Measurements from ENCODE around the gene MAGEF1. TPM values are rescaled to one million over a fixed set of nuclear protein-coding genes. Genes with fewer than 3 reads are reported as not detected.

MAGEF1 gene
- total and polyA plus RNA-seq, 2 of the 8 experiments (the other 6 are each of a cell fraction or from before 2014, with no cell fraction given): 26.5 to 56.7 TPM

DNA sequence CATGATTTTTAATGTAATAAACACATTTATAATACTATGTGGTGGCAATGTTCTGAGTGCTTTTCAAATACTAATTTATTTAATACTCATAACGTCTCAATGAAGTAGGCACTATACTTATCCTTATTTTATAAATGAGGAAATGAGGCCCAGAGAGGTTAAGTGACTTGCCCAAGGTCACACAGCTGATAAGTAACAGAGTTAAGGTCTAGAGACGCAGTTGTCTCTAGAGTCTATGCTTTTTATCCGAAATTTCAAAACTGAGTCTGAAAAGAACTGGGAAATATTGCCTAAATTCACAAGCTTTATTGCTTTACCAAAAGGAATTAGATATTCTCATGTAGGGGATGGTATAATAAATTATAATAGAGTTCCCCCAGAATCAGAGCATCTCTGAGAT, 31.4 kb upstream of the MAGEF1 start:
- TF ChIP-seq HDAC2 (IDR thresholded peaks at IDR 0.05; ENCODE audit: borderline replicate concordance in 1 of 2, low read depth in 2 of 2, low read length in 2 of 2) (peak in 1 of 2 experiments; percentile 60; a peak in 1 of 4 replicates), GTF2F1 (IDR thresholded peaks at IDR 0.05; ENCODE audit: borderline replicate concordance, low read depth, low read length) (no peak)

More for the DNA sequence above, 31.4 kb upstream of the MAGEF1 start:
- no peak overlapping the region for H4K5ac ChIP-seq (ENCODE audit: insufficient read length, low read depth, low read length)
- H3K4me2 ChIP-seq (ENCODE audit: insufficient read depth in 1 of 2, low read depth in 2 of 2, low read length in 2 of 2): no peak overlapping the region
- no peaks in the 10 kb centered on the region for H3K79me2 ChIP-seq (ENCODE audit: control insufficient read depth in 1 of 2, insufficient read depth in 2 of 2, low read length in 2 of 2)
- no peak overlapping the region for H3K18ac ChIP-seq (ENCODE audit: extremely low read depth, low read length)
- peaks cover 0 to 3% (median 0%) of the 10 kb centered on the region in 4 experiments; a peak in 1 of 7 replicates for H3K27me3 ChIP-seq (replicated peaks in 1 of 4; ENCODE audit: control insufficient read depth in 3 of 4, extremely low read depth in 1 of 4, insufficient read depth in 3 of 4, low read length in 3 of 4)
- CTCF ChIA-PET (ENCODE audit: partially characterized antibody): interaction anchor here (0.6 to 7.6 kb wide), 20 partner anchors 8 to 192 kb away, joined by 3 to 100 read pairs (median 4); no protein-coding TSS in a partner anchor
- DNase-seq (ENCODE audit: low read depth in 1 of 2, low spot score in 2 of 2) (no peak), FAIRE-seq (no peak)
- no peaks in the 10 kb centered on the region for H3K79me1 ChIP-seq (ENCODE audit: low read depth, low read length)
- H4K91ac ChIP-seq (replicated peaks; ENCODE audit: insufficient read length, low read length): no peak overlapping the region
- no peak overlapping the region for H3K27ac ChIP-seq (ENCODE audit: low read depth, low read length)
- no peak overlapping the region for H2BK12ac ChIP-seq (ENCODE audit: low read depth, low read length)
- POLR2A ChIA-PET (ENCODE audit: partially characterized antibody): interaction anchor here (3.8 kb wide), 1 partner anchor 32 kb away, joined by 11 read pairs; the partner anchor contains the start of gene MAGEF1
- H2BK15ac ChIP-seq (ENCODE audit: low read length): no peak overlapping the region
- H2AFZ ChIP-seq (ENCODE audit: low read length): no peak overlapping the region
- H4K20me1 ChIP-seq (replicated peaks in 1 of 2; ENCODE audit: control insufficient read depth in 1 of 2, insufficient read depth in 2 of 2, low read length in 2 of 2): no peaks in the 10 kb centered on the region
- H3K9ac ChIP-seq (replicated peaks in 1 of 4; ENCODE audit: extremely low read depth in 1 of 4, low read depth in 3 of 4, low read length in 3 of 4): no peak overlapping the region
- H3K23ac ChIP-seq (ENCODE audit: insufficient read length): no peak overlapping the region
- H2AK5ac ChIP-seq (ENCODE audit: low read depth, low read length): no peak overlapping the region
- no peaks in the 10 kb centered on the region for H3K23me2 ChIP-seq (ENCODE audit: low read depth, low read length)
- no peak overlapping the region for H3K4ac ChIP-seq (replicated peaks; ENCODE audit: insufficient read length, low read depth, low read length)
- WGBS, 2 experiments (ENCODE audit: extremely low coverage in 1 of 2, insufficient coverage in 1 of 2, insufficient read length in 1 of 2, insufficient replicate concordance in 2 of 2, low coverage in 1 of 2, low lambda C conversion rate in 2 of 2, missing lambda C conversion rate in 1 of 2): 89% methylated on average over 3 of the region's 3 CpGs; no CpG with 5 or more reads in 1 of the 2 experiments
- H3K56ac ChIP-seq (replicated peaks; ENCODE audit: insufficient read length, low read depth, low read length): no peak overlapping the region
- no peak overlapping the region for H3K14ac ChIP-seq (ENCODE audit: insufficient read length)
- no peaks in the 10 kb centered on the region for H3K9me3 ChIP-seq (ENCODE audit: insufficient read depth in 2 of 2, low read depth in 1 of 2, low read length in 1 of 2)
- H3K4me3 ChIP-seq (ENCODE audit: extremely low read depth in 1 of 4, insufficient read depth in 2 of 4, low read depth in 3 of 4, low read length in 4 of 4): no peak overlapping the region
- peaks cover 0 to 4% (median 1%) of the 10 kb centered on the region in 4 experiments; a peak in 3 of 7 replicates for H3K4me1 ChIP-seq (replicated peaks in 1 of 4; ENCODE audit: control insufficient read depth in 3 of 4, insufficient read depth in 4 of 4, low read length in 3 of 4)
- H2BK5ac ChIP-seq (ENCODE audit: low read depth, low read length): no peak overlapping the region
- no peak overlapping the region for H4K8ac ChIP-seq (ENCODE audit: extremely low read depth, insufficient read depth, low read length)
- no peak overlapping the region for H2BK120ac ChIP-seq (replicated peaks; ENCODE audit: low read depth, low read length)
- H3K36me3 ChIP-seq (ENCODE audit: control insufficient read depth in 2 of 4, insufficient read depth in 4 of 4, low read length in 3 of 4): no peaks in the 10 kb centered on the region
- H2BK20ac ChIP-seq (ENCODE audit: low read length): no peak overlapping the region
